Erythroblast (primary cell): Measurements from ENCODE around the gene FBXO10.

Source experiments
- GATA1 ChIP-seq: IDR thresholded peaks from 2 replicates; pipeline ENCODE4 v1.6.1; 2011; ENCODE audit warnings: low read depth, mild to moderate bottlenecking, control low read depth, low read length, moderate library complexity
- POLR2A ChIP-seq: IDR thresholded peaks from 2 replicates; pipeline ENCODE4 v1.6.1; 2011; ENCODE audit warnings: mild to moderate bottlenecking, low read length

DNA sequence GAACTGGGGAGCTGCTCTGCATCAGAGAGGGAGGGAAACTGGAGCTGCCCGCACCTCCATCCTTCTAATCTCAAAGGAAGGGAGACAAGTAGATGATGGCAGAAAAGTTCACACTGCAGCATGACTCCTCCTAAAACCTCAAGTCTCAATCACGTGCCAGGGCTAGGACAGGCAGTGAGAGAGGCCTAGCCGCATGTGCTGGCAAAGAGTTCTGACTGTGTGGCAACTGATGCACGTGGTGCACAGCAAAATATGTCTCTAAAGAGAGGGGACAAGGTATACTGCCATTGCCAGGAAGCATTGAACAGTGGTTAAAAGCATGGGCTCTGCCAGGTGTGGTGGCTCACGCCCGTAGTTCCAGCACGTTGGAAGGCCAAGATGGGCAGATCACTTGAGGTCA lies 38.1 kb downstream of the FBXO10 start:
- TF ChIP-seq POLR2A (no peak), GATA1 (no peak)
